NB4 (cell line): Measurements from ENCODE around the gene PLXNC1.

Experiments
- MYC ChIP-seq: IDR thresholded peaks from 2 replicates; pipeline ENCODE4 v1.6.1; 2011; ENCODE audit warnings: low read depth, low read length
- POLR2A ChIP-seq: IDR thresholded peaks from 2 replicates; pipeline ENCODE4 v1.6.1; 2011; ENCODE audit warnings: mild to moderate bottlenecking; ENCODE audit not compliant: insufficient read length; ENCODE audit errors: extremely low read depth
- TF ChIP-seq, protein P1 (sequence below): IDR thresholded peaks from one replicate; pipeline ENCODE4 v1.5.1; 2012; ENCODE audit warnings: low read depth, low read length
- TF ChIP-seq, protein P2 (sequence below): IDR thresholded peaks from 2 replicates; pipeline ENCODE4 v1.6.1; 2011; ENCODE audit warnings: low read depth, low read length

DNA sequence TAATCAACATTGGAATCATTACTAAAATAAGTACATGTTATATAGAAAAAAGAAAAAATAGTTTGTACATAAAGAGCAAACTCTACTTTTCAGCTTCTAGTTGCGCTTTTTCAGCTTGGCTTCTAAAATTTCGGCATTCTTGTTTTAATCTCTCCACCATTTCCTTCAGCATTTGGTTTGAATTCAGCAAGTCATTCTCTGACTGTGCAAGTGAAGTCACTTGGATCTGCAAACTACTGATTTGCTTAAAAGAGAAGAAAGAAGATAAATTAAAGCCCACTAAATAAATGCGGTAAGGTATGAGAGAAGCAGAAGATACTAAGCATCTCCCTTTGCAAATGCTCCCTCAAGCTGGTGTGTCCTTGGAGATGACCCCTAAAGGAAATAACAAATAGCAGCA, 185.0 kb downstream of the PLXNC1 start:
- TF ChIP-seq, protein P1, sequence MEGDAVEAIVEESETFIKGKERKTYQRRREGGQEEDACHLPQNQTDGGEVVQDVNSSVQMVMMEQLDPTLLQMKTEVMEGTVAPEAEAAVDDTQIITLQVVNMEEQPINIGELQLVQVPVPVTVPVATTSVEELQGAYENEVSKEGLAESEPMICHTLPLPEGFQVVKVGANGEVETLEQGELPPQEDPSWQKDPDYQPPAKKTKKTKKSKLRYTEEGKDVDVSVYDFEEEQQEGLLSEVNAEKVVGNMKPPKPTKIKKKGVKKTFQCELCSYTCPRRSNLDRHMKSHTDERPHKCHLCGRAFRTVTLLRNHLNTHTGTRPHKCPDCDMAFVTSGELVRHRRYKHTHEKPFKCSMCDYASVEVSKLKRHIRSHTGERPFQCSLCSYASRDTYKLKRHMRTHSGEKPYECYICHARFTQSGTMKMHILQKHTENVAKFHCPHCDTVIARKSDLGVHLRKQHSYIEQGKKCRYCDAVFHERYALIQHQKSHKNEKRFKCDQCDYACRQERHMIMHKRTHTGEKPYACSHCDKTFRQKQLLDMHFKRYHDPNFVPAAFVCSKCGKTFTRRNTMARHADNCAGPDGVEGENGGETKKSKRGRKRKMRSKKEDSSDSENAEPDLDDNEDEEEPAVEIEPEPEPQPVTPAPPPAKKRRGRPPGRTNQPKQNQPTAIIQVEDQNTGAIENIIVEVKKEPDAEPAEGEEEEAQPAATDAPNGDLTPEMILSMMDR: no peak
- TF ChIP-seq POLR2A (no peak), MYC (no peak)
- TF ChIP-seq, protein P2, sequence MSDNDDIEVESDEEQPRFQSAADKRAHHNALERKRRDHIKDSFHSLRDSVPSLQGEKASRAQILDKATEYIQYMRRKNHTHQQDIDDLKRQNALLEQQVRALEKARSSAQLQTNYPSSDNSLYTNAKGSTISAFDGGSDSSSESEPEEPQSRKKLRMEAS: no peak
